Effector CD8-positive, alpha-beta T cell (primary cell): ENCODE measurements around the gene FAM229A.
"Not testable (repeated sequence)": the region's sequence is repeated elsewhere in the genome, so short reads cannot be mapped to it uniquely, and the experiment has no call there.

Source experiments
- DNase-seq: peaks from one replicate; lab custom pipeline; 2025; lab: John Stamatoyannopoulos, UW

FAM229A gene

DNA sequence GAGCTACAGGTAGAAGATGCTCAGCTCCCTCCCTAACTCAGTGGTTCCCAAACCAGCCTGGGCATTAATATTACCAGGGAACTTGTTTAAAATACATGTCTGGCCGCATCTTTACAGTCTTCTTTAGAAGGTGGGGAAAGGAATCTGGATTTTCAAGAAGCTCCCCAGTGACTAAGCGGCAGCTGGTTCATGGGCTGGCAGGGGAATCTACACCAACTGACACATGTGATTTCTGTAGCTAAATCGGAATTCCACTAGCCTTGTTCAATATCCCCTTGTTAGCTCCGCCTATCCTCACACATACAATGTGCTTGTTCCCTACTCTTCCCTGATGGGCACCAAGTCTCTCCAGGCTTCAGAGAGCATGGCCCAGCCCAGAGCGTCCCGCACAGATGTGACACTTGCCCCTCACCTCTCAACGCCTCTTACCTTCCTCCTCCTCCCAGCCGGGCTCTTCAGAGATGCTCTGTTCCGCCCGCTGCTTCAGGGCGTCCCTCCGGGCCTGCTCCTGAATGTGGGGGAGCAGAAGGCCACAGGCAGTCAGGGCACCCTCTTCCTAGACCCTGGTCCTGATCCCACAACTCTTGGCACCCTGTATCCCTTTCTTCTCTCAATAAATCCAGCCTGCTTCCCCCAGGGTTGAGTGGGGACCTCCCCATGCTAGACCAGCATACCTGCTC is 15.4 kb upstream of the FAM229A start:
- DNase-seq = no peak

DNA sequence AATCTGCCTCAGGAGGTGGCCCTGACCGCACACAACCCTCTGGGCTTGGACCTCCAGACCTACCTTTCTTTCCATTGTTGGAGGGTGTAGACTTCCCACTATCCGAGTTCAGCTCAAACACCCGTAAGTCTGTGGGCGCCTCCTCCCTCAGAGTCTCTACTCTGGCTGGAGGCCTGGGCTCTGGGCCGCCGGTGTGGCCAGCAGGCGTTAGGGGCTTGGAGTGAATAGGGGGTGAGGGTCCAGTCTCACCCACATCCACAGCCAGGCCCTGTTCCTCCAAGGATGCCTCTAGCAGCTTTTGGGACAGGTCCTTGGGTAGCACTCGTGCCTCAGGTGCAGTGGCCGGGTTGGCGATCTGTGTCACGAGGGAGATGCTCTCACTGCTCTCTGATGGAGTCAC is 13.9 kb upstream of the FAM229A start:
- DNase-seq = no peak

DNA sequence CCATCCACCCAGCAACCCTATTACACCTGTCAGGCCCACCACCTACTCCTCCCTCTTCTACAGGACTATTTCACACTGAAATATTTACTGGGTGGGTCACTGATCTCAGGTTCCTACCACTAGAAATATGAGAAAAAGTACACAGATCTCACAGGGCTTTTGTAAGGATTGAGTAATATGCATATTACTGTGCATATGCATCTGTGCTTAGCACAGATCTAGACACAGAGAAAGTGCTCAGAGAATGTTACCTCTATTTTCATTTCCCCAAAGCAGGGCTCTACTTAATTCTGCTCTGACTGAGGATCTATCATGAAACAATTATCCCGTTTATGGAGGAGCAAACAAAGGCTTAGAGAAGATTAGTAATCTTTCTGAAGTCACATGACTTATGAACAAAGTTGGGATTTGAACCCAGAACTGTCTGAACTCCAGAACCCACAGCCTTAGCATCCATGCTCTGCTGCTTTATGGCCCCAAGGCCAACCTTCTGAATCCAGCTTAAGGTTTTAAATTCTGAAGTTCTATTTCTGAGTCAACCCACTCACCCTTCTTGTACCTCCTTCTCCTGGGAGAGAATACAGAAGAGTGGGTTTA is 11.8 kb upstream of the FAM229A start:
- DNase-seq = no peak

DNA sequence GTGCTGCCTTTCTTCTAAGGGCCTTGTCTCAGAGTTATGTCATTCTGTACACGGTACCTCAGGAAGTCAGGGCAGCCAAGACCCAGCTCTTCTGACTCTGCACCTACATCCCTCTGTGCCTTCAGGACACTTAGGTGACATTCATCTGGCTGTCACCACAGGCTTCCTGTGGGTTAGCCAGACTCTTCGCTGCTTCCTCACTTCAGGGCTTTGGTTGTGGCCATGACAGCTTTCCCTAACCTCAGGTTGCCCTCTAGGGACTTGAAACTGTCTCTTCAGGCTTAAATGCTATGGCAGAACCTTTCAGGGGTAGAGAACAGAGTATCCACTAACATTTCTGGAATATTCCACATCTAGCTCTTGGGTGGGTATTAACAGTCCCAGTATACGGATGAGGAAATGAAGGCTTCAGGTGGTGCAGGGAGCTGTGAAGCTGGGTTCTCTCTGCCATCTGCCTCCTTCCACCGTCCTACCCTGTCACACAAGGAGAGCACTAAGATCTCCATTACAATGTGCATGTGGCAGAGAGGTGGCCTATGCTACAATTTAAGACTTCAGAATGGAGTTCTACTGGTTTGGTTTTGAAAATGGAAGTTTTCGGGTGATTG is 10.0 kb upstream of the FAM229A start:
- DNase-seq = peak; percentile 15

DNA sequence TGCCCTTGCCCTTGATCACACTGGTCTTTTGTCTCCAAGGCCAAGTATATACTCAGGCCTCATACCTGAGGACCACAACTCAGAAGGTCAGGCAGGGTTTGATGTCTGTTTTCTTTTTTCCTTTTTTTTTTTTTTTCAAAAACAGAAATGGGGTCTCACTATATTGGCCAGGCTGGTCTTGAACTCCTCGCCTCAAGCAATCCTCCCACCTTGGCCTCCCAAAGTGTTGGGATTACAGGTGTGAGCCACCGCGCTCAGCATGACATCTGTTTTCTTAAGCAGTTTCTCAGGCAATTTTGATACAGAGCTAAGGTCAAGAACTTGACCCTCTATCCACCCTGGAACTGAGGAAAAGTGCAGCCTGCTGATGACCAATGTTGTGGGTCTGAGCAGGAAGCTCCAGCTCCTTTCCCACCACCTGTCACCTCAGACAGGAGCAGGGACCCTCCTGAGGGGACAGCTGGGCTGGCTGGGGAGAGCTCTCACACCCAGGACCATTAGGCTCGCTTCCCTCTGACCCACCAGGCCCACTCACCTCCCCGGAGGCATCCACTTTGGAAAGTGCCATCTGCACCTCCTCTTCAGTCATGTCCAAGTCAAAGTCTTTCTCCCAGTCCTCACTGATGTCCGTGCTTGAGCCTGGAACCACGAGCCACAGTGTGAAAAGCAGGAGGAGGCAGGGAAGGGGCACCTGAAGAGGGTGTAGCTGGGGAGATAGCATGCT is 5.8 kb upstream of the FAM229A start:
- DNase-seq = no peak

DNA sequence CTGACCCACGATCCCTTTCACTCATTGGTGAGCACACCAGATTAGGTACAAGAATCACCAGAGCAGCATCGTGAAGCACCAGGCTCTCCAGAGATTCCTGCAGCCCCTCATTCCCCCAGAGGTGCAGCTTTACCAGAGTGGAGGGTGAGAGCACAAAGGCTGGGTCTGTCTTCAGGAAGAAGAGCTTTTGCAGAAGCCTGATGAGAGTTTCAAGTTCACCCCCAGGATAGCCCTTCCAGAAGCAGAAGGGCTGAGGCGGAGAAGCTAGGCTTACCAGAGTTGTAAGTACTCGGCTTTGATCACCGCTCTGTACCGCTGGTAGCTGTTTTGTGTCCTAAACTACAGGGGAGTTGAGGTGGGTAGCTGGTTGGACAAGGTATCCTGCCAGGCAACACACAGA is 3.2 kb upstream of the FAM229A start:
- no peak for DNase-seq

DNA sequence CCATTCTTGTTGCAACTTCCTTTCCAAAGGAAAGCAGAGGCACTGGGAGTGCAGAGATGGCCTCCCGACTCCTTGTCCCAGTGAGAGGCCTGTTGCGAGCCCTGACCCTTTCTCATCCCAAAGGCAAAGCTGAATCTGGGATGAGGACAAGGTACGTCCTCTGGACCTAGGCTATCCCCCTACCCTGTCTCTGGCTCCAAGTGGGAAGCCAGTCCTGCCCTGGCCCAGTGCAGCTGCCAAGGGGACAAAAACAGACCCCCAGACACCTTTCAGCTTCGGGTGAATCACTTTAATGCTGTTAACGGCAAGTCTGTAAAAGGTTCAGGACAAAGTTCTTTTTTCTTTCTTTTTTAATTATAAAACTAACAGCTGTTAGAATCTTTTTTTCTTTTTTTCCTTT is 2.6 kb upstream of the FAM229A start:
- no peak for DNase-seq

DNA sequence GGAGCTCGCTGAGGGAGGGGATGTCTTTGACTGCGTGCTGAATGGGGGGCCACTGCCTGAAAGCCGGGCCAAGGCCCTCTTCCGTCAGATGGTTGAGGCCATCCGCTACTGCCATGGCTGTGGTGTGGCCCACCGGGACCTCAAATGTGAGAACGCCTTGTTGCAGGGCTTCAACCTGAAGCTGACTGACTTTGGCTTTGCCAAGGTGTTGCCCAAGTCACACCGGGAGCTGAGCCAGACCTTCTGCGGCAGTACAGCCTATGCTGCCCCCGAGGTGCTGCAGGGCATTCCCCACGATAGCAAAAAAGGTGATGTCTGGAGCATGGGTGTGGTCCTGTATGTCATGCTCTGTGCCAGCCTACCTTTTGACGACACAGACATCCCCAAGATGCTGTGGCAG is 1.4 kb upstream of the FAM229A start:
- DNase-seq = no peak

DNA sequence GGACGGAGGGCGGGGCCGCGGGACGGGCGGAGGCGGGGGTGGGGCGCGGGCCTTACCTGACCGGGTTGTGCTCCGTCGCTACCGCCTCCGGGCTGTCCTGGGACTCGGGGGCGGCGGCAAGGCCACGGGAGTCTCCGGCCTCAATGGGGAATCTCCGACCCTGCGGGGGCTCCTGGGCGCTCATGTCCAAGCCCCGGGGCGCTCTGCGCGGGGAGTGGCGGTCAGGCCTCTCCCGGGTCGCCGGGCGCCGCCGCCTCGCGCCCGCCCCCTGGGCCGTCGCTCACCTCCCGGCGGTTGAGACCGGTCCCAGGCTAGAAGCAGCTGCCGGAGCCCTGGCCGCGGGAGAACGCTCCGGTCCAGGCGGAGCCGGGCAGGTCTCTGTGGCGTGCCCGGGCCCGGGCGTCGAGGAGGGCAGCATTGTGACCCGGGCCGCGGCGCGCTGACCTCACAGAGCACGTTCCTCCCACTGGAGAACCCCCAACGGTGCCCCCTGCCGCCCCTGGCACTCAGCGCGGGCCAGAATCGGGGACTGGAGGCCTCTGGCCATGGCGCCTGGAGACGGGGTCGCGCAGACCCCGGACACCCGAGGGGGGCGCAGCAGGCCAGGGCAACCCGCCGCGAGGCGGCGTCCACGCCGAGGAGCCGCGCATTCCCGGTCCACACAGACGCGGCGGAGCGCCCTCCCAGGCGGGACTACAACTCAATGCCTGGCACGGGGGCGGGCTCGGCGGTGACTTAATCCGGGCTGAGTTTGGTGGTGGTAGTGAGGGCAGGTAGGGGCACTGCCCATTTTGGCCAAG is 411 bp downstream of the FAM229A start:
- no peak for DNase-seq

DNA sequence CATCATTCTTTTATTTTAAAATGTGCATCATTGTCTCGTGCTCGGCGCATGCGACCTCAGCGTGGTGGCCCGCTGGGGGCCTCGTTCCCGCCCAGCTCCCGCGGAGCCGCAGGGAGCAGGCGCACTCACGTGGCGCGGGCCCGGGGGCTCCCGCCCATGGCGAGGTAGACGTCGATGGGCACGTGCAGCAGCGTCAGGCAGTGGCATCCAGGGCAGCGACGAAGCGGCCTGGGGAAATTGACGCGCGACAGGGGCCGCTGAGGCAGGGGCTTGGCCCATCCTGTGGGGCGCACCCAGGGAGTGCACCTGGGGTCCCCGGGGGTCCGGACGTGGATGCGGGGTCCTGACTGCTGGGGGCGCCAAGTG is 994 bp downstream of the FAM229A start:
- no peak for DNase-seq

DNA sequence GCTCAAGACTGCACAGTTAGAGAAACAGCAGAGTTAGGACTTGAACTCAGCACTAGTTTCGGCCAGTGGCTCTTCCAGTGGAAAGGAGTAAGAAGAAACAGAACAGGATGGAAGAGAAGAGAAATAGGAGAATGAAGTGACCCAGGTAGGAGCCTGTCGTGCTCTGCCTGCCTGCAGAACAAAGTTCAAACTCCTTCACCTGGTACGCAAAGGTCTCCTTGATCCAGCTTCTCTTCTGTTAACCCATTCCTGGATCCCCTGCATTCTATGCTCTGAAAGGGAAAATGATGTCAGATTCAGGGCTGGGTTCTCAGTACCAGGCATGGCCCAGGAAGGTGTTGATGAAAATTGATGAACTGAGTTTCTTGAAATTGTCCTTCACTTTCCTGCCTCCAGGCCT is 3.9 kb downstream of the FAM229A start:
- DNase-seq = no peak

DNA sequence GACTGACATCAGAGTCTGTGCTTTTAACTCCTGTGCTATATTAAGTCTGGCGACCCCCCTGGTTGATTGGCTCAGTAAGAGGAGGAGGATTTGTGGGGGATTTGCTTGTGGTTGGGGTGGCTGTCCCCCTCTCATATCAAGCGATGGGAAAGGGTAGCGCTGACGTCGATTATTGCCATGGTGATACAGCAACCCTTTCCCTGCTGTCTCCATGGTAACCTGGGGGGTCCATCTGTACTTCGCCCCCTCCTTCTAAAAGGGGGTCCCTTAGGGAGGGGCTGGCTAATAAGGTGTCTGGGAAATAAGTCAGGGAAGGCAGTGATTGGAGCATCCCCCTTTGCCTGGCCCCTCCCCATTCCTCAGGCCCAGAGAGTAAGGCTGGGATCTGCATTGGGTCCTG is 4.7 kb downstream of the FAM229A start:
- no peak for DNase-seq

DNA sequence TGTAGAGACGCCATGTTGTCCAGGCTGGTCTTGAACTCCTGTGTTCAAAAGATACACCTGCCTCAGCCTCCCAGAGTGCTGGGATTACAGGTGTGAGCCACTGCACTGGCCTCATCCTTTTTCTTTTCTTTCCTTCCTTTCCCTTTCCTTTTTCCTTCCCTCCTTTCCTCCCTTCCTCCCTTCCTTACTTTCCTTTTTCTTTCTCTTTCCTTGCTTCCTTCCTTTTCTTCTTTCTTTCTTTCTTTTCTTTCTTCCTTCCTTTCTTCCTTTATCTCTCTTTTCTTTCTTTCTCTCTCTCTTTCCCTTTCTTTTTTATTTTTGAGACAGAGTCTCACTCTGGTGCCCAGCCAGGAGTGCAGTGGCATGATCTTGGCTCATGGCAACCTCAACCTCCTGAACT is 5.8 kb downstream of the FAM229A start:
- no peak for DNase-seq

DNA sequence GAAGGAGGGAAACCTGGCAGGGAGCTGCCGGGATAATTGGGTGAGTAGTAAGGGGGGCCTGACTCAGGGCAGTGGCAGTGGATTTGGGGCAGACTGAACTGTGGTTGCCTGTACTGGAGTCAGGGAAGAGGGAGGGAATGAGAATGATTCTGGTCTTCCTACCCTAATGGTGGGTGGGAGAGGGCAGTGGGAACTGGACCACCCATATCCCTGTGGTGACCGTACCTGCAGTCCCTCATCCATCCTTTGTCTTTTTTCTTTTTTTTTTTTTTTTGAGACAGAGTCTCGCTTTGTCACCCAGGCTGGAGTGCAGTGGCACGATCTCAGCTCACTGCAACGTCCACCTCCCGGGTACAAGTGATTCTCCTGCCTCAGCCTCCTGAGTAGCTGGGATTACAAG is 6.5 kb downstream of the FAM229A start:
- DNase-seq = not testable (repeated sequence)

DNA sequence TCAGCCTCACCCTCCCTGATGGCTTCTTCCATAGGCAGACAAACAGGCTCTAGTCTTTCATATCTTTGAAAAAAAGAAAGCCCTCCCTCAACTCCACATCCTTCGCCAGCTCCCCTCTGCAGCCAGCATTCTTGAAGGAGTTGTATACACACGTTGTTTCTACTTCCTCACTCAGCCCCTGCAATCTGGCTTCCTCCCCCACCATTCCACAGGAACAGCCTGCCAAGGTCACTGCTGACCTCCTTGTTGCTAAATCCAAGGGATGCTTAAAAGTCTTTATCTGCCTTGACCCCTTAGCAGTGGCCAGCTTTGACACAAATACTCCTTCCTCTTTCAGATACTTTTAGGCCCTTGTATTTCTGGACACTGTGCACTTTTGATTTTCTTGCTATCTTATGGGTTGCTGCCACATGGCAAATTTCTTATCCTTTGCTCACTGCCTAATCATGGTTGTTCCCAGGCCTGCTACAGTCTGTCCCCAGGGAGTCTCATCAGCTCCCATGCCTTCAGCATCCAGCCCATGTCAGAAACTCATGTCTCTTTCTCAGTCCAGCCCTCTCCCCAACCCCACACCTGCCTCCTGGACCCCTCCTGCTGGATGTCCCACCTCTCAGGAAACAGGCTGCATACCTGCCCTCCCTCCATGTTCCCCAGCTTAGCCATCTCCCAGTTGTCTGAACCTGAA is 8.3 kb downstream of the FAM229A start:
- DNase-seq = no peak

DNA sequence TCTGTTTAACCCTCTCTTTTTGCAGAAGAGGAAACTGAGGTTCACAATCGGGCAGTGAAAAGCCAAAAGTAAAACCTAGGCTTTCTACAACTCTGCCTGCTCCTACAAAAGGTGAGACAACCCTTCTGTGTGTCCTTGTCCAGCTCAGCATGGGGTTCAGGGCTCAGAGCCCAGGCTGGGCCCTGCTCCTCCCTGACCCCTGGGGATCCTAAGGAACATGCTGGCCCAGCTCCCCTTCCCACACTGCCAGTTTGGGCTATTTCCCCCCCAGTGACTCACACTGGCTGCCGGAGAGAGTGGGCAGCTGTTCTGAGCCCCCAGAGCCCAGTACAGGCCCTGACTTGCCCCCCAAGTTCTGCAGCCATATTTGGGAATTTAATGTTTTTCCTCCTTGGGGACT is 8.9 kb downstream of the FAM229A start:
- DNase-seq = no peak

DNA sequence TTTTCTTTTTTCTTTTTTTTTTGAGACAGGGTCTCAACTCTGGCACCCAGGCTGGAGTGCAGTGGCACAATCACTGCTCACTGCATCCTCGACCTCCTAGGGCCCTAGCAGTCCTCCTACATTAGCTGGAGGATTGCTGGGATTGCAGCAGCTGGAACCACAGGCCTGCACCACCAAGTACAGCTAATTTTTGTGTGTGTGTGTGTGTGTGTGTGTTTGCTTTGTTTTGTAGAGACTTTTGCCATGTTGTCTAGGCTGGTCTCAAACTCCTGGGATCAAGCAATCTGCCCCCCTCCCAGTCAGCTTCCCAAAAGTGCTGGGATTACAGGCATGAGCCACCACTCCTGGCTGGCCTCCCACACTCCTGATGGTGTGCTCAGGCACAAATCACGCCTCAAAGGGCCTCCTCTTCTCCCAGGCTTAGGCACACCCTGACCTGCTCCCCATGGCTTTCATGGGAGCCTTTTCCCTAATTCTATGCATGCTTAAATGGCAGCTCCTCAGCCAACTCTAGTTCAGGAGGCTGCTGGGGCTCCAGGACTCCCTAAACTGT is 9.4 kb downstream of the FAM229A start:
- DNase-seq = no peak

DNA sequence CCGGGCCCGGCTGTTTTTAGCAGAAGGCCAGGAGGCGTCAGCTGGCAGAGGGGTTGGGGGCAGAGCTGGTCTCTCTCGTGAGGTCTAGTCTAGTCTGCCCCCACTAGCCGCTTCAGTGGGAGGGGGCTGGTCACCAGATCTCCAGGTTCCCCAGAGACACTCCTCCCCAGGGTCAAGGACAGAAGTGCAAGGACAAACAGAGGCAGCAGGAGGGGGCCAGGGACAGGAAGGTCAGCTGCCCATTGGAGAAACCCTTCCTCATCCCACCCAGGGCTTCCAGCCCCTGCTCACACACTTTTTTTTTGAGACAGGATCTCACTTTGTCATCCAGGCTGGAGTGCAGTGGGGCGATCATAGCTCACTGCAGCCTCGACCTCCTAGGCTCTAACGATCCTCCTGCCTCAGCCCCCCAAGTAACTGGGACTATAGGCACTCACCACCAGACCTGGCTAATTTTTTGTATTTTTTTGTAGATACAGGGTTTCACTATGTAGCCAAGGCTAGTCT is 10.0 kb downstream of the FAM229A start:
- DNase-seq = no peak

DNA sequence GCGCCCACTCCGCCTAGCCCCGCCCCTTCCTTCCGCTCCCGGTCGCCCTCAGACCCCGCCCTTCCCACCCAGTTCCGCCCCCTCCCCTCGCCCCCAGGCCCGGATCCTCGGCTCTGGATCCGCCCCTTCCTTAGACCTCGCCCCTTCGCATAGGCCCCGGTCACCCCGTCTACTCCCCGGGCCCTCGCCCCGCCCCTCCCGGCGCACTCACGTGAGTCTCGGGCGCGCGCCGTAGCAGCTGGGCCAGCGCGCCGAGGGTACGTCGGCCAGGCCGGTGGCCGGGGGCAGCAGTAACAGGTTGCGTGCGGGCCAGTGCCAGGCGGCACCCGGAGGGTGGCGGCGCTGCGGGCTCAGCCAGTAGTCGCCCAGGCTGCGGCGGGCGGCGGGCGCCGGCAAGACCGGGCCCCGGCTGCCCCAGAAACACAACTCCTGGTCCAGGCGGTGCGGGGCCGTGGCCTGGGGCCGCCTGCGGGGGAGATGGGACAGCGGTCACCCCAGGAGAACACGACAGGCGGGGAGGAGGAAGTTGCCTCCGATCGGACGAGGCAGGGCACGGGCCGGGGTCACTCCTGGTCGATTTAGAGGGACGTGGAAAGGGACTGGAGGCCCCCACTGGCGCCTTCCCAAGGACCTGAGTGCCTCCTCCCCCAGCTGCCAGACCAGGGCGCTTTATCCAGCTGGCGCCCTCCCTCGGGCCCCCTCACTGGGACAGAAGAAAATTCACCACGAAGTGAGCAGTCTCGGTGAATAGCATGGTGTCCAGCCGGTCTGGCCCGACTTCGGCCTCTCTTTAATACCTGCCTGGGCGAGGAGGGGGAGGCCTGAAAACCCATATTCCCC is 10.7 kb downstream of the FAM229A start:
- DNase-seq = peak; percentile 89

DNA sequence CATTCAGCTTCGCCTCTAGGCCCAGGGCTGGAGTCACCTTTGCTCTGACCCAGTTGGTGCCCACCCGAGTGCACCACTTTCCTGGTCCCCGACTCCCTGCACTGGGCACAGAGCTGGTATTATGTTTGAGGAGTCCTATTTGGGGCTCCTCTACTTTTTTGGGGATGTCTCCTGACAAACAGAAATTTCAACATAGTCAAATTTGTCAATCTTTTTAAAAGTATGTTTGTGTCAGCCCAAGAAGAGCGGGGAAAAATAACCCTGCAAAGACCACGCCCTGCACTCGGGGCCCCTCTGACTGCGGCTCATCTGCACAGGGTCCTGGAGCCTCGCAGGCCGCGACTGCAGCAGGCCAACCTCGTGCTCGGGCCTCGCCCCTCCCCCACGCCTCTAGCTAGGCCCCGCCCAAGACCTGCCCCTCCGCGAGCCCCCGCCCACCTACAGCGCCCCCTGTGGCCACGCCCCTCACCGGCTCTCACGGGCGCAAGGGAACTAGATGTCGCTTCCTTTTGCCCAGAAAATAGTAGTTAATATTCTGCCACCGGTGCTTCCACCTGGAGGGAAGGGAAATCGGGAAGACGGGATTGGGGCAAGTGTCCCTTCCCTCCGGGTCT is 11.4 kb downstream of the FAM229A start:
- peak; percentile 79 for DNase-seq
